ENCODE data around the gene SLC7A10. TPM values are rescaled to one million over a fixed set of nuclear protein-coding genes. Genes with fewer than 3 reads are reported as not detected.
A peak's percentile ranks its signal among the peaks of the same experiment; 100 is the strongest.
"Not testable (repeated sequence)": the region's sequence is repeated elsewhere in the genome, so short reads cannot be mapped to it uniquely, and the experiment has no call there.

Gene SLC7A10
- total and polyA plus RNA-seq, 5 donors from 2014 or later = 0.15 to 0.19 TPM; not detected in 3

DNA sequence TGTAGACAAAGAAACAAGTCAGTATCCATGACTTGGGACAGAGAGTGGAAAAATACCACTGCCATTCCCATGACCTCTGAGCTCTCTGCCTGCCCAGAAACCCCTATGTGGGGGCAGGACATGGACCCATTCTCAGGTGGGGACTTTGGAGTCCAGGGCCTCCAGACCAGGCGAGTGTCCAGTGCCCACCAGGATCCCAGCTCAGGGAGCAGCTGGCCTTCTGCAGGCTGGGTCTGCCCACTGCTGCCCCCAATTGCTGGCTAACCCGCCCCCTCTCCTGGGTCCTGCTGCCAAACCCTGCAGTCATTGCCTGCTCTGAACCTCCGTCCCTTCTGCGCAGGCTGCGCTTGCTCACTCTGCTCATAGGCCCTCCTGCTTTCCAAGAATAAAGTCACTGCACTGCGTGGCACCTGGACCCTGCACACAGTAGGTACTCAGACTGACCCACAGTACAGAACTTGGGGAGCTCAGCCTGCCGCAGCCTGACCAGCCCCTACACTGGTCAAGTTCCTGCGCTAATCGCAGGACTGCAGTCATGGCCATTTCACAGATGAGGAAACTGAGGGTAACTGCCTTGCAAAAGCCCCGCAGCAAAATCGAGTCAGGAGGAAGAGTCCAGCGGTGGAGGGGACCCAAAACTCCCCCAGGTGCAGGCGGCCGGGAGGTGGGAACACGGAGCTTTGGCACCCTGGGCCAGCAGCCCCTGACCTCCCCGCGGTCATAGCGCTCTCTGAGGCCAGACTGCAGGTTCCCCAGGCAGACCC is 774 bp downstream of the SLC7A10 start:
- H3K27ac ChIP-seq (ENCODE audit: insufficient read depth, low read length, poor library complexity, severe bottlenecking) = no peak overlapping the region
- peaks cover 17 to 21% of the 10 kb centered on the region in 2 experiments for H3K9me3 ChIP-seq (ENCODE audit: control insufficient read depth in 2 of 2, low read length in 2 of 2)
- H3K4me3 Mint-ChIP-seq = peak overlapping the region in 3 of 4 donors; percentile 12 to 57 (median 47)
- H3K4me3 ChIP-seq (ENCODE audit: low read depth, low read length) = no peak overlapping the region
- peaks cover 21% of the 10 kb centered on the region for H3K27me3 ChIP-seq (ENCODE audit: control insufficient read depth, insufficient read depth, low read length)
- peaks cover 1 to 21% (median 8%) of the 10 kb centered on the region in 7 donors for H3K9me3 Mint-ChIP-seq
- peaks cover 12% of the 10 kb centered on the region for H3K4me1 ChIP-seq (ENCODE audit: control insufficient read depth, insufficient read depth, low read length, poor library complexity, severe bottlenecking)
- DNase-seq = no peak
- no peak for ATAC-seq (ENCODE audit: low read depth in 2 of 2)
- H3K27ac Mint-ChIP-seq = no peak overlapping the region
- peaks cover 6% of the 10 kb centered on the region for H3K36me3 Mint-ChIP-seq
- peaks cover 2 to 12% (median 7%) of the 10 kb centered on the region in 4 donors for H3K4me1 Mint-ChIP-seq
- peaks cover 79% of the 10 kb centered on the region for H3K27me3 Mint-ChIP-seq
- H3K36me3 ChIP-seq (ENCODE audit: control insufficient read depth, insufficient read depth, low read length) = no peaks in the 10 kb centered on the region

DNA sequence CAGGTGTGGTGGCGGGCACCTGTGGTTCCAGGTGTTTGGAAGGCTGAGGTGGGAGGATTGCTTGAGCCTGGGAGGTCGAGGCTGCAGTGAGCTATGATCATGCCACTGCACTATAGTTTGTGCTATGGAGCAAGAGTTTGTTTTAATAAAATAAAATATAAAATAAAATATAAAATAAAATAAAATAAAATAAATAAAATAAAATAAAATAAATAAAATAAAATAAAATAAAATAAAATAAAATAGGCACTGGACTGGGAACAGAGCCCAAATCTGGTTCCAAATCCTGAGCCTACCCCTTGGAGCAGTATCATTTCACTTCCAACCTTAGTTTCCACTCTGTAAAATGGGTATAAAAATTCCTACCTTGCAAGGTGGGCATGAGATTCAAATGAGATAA is 3.4 kb downstream of the SLC7A10 start:
- not testable (repeated sequence) for H3K27ac ChIP-seq (ENCODE audit: insufficient read depth, low read length, poor library complexity, severe bottlenecking)
- peaks cover 58% of the 10 kb centered on the region for H3K27me3 Mint-ChIP-seq

DNA sequence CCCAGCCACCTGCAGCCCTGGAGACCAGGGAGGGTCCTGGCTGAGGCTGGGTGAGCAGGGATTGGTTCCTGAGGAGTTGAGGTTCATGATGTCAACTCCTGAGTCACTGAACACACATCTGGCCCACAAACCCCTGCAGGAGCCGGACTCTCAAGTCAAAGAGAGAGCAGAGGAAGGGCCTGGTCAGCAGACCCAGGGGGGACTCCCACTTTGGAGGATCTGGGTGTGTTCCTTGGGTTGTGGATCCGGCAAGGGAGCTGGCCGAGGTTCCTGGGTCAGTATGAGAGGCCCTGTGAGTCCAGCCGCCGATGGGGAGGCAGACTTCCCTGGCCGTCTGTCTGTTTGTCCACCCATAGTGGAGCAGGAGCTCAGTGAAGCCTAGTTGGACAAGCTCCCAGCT is 4.0 kb downstream of the SLC7A10 start:
- peaks cover 55% of the 10 kb centered on the region for H3K27me3 Mint-ChIP-seq
- peaks cover 0 to 8% (median 0%) of the 10 kb centered on the region in 7 donors for H3K9me3 Mint-ChIP-seq
- Histone ChIP-seq H3K4me1 (ENCODE audit: control insufficient read depth, insufficient read depth, low read length, poor library complexity, severe bottlenecking) (peaks cover 12% of the 10 kb centered on the region), H3K4me3 (ENCODE audit: low read depth, low read length) (no peak overlapping the region), H3K9me3 (ENCODE audit: control insufficient read depth in 2 of 2, low read length in 2 of 2) (no peaks in the 10 kb centered on the region), H3K27ac (ENCODE audit: insufficient read depth, low read length, poor library complexity, severe bottlenecking) (no peak overlapping the region), H3K36me3 (ENCODE audit: control insufficient read depth, insufficient read depth, low read length) (no peaks in the 10 kb centered on the region), H3K27me3 (ENCODE audit: control insufficient read depth, insufficient read depth, low read length) (no peaks in the 10 kb centered on the region)
- peaks cover 0 to 10% (median 5%) of the 10 kb centered on the region in 4 donors for H3K4me1 Mint-ChIP-seq
- H3K36me3 Mint-ChIP-seq = no peaks in the 10 kb centered on the region
- H3K27ac Mint-ChIP-seq = no peak overlapping the region
- DNase-seq (no peak), ATAC-seq (ENCODE audit: low read depth in 2 of 2) (no peak)
- no peak overlapping the region for H3K4me3 Mint-ChIP-seq

More for the DNA sequence above, 3.4 kb downstream of the SLC7A10 start:
- H3K4me3 Mint-ChIP-seq; ATAC-seq (ENCODE audit: low read depth in 2 of 2); H3K27ac Mint-ChIP-seq; H3K9me3 ChIP-seq (ENCODE audit: control insufficient read depth in 2 of 2, low read length in 2 of 2); H3K36me3 Mint-ChIP-seq; DNase-seq; H3K4me3 ChIP-seq (ENCODE audit: low read depth, low read length); H3K36me3 ChIP-seq (ENCODE audit: control insufficient read depth, insufficient read depth, low read length); H3K27me3 ChIP-seq (ENCODE audit: control insufficient read depth, insufficient read depth, low read length): not testable (repeated sequence)
- peaks cover 12% of the 10 kb centered on the region for H3K4me1 ChIP-seq (ENCODE audit: control insufficient read depth, insufficient read depth, low read length, poor library complexity, severe bottlenecking)
- H3K9me3 Mint-ChIP-seq = peaks cover 0 to 11% (median 0%) of the 10 kb centered on the region in 7 donors
- H3K4me1 Mint-ChIP-seq = peaks cover 0 to 12% (median 5%) of the 10 kb centered on the region in 4 donors

DNA sequence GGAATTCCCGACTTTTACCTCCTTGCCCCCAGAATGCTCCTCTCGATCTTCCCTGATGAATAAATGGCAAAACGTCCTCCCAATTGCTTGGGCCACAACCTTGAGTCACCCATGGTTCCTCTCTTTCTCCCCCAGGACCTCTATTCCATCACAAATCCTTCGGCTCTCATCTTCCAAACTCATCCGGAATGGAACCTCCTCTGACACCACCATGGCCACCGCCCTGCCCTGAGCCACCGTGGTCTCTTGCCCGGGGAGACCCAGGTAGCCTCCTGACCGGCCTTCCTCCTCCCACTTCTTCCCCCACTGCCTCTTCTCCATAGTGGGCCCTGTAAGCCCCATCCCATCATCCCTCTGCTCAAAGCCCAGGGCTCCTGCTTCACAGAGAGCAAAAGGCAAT is 4.9 kb downstream of the SLC7A10 start:
- Histone ChIP-seq H3K4me3 (ENCODE audit: low read depth, low read length) (no peak overlapping the region), H3K36me3 (ENCODE audit: control insufficient read depth, insufficient read depth, low read length) (no peaks in the 10 kb centered on the region), H3K9me3 (ENCODE audit: control insufficient read depth in 2 of 2, low read length in 2 of 2) (no peaks in the 10 kb centered on the region), H3K27ac (ENCODE audit: insufficient read depth, low read length, poor library complexity, severe bottlenecking) (no peak overlapping the region), H3K4me1 (ENCODE audit: control insufficient read depth, insufficient read depth, low read length, poor library complexity, severe bottlenecking) (peaks cover 6% of the 10 kb centered on the region), H3K27me3 (ENCODE audit: control insufficient read depth, insufficient read depth, low read length) (no peaks in the 10 kb centered on the region)
- peaks cover 47% of the 10 kb centered on the region for H3K27me3 Mint-ChIP-seq
- peaks cover 0 to 3% (median 0%) of the 10 kb centered on the region in 4 donors for H3K4me1 Mint-ChIP-seq
- no peak overlapping the region for H3K4me3 Mint-ChIP-seq
- DNase-seq = no peak
- ATAC-seq (ENCODE audit: low read depth in 2 of 2) = no peak
- no peaks in the 10 kb centered on the region for H3K36me3 Mint-ChIP-seq
- H3K9me3 Mint-ChIP-seq = peaks cover 0 to 6% (median 0%) of the 10 kb centered on the region in 7 donors
- peak overlapping the region in 1 of 3 donors; percentile 87 for H3K27ac Mint-ChIP-seq

DNA sequence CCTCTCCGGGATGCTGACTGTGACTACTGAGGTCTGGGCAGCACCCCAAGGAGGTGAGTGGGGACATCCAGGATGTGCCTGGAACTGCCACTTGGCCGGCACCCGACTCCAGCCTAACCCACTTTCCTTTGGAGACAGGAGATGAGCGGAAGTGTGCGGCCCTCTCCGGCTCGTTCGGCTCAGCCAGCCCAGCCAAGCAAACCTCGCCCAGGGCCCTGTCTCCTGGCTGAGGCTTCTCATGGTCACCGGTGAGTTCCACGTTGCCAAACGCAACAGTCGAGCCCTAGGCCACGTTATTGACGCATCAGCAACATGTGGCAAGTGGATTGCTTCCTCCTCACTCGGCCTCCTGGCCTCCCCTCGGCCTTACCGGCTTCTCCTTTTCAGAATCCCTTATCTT is 5.5 kb downstream of the SLC7A10 start:
- Histone ChIP-seq H3K27ac (ENCODE audit: insufficient read depth, low read length, poor library complexity, severe bottlenecking) (no peak overlapping the region), H3K4me3 (ENCODE audit: low read depth, low read length) (no peak overlapping the region), H3K27me3 (ENCODE audit: control insufficient read depth, insufficient read depth, low read length) (no peaks in the 10 kb centered on the region), H3K9me3 (ENCODE audit: control insufficient read depth in 2 of 2, low read length in 2 of 2) (no peaks in the 10 kb centered on the region), H3K36me3 (ENCODE audit: control insufficient read depth, insufficient read depth, low read length) (no peaks in the 10 kb centered on the region), H3K4me1 (ENCODE audit: control insufficient read depth, insufficient read depth, low read length, poor library complexity, severe bottlenecking) (peaks cover 2% of the 10 kb centered on the region)
- H3K36me3 Mint-ChIP-seq = no peaks in the 10 kb centered on the region
- H3K4me1 Mint-ChIP-seq = peaks cover 0 to 2% (median 0%) of the 10 kb centered on the region in 4 donors
- ATAC-seq (ENCODE audit: low read depth in 2 of 2) = no peak
- H3K4me3 Mint-ChIP-seq = no peak overlapping the region
- H3K27me3 Mint-ChIP-seq = peaks cover 45% of the 10 kb centered on the region
- H3K9me3 Mint-ChIP-seq = peaks cover 0 to 6% (median 0%) of the 10 kb centered on the region in 7 donors
- no peak for DNase-seq
- no peak overlapping the region for H3K27ac Mint-ChIP-seq

DNA sequence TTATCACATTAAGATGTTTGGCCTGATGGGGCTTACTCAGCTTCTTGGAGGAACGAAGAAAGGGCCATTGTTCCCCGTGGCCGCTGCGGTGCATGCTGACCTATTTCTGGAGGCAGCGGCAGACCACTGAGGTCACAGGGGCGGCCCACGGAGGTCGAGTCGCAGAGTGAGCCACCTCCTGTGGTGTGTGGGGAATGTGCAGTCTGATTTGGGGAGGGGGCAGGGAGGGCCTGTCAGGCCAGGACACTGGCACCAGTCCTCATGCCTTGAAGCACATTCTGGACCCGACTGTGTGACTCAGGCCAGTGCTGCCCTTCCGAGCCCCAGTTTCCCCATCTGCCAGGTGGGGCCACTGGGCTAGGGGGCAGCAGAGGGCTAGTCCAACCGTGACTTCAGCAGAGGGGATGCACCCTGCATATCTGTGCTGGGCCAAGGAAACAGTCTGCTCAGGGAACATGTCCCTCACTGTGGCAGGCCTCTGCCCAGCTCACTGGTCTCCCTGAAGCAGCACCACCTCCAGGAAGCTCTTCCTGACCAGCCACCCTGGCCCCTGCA is 6.3 kb downstream of the SLC7A10 start:
- Histone ChIP-seq H3K36me3 (ENCODE audit: control insufficient read depth, insufficient read depth, low read length) (no peaks in the 10 kb centered on the region), H3K4me1 (ENCODE audit: control insufficient read depth, insufficient read depth, low read length, poor library complexity, severe bottlenecking) (no peaks in the 10 kb centered on the region), H3K4me3 (ENCODE audit: low read depth, low read length) (no peak overlapping the region), H3K27ac (ENCODE audit: insufficient read depth, low read length, poor library complexity, severe bottlenecking) (no peak overlapping the region), H3K9me3 (ENCODE audit: control insufficient read depth in 2 of 2, low read length in 2 of 2) (no peaks in the 10 kb centered on the region), H3K27me3 (ENCODE audit: control insufficient read depth, insufficient read depth, low read length) (no peaks in the 10 kb centered on the region)
- Mint-ChIP-seq H3K27me3 (peaks cover 37% of the 10 kb centered on the region), H3K27ac (no peak overlapping the region), H3K4me1 (no peaks in the 10 kb centered on the region), H3K36me3 (no peaks in the 10 kb centered on the region), H3K9me3 (peaks cover 0 to 6% (median 0%) of the 10 kb centered on the region in 7 donors), H3K4me3 (no peak overlapping the region)
- DNase-seq (no peak), ATAC-seq (ENCODE audit: low read depth in 2 of 2) (no peak)

DNA sequence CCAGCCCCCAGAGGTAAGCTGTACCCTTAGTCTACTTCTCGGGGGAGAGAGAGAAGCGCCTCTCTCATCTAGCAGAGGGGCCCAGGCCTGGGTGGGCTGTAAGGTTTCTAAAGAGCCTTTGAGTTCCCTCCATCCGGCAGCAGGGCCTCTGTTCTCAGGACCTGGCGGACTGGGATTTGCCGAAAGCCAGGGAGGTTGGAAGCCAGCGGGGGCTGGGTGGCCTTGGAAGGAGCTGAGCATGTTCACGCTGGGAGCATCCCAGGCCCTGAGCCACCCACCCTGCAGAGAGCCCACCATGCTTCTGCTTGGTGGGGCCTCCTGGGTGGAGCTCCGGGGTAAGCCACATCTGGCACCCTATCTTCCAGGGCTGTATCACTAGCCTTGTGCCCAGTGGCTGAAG is 7.8 kb downstream of the SLC7A10 start:
- Mint-ChIP-seq H3K36me3 (no peaks in the 10 kb centered on the region), H3K4me1 (no peaks in the 10 kb centered on the region), H3K27ac (no peak overlapping the region), H3K9me3 (peaks cover 0 to 3% (median 0%) of the 10 kb centered on the region in 7 donors), H3K27me3 (peaks cover 24% of the 10 kb centered on the region), H3K4me3 (no peak overlapping the region)
- Histone ChIP-seq H3K27ac (ENCODE audit: insufficient read depth, low read length, poor library complexity, severe bottlenecking) (no peak overlapping the region), H3K4me1 (ENCODE audit: control insufficient read depth, insufficient read depth, low read length, poor library complexity, severe bottlenecking) (no peaks in the 10 kb centered on the region), H3K9me3 (ENCODE audit: control insufficient read depth in 2 of 2, low read length in 2 of 2) (no peaks in the 10 kb centered on the region), H3K4me3 (ENCODE audit: low read depth, low read length) (no peak overlapping the region), H3K27me3 (ENCODE audit: control insufficient read depth, insufficient read depth, low read length) (no peaks in the 10 kb centered on the region), H3K36me3 (ENCODE audit: control insufficient read depth, insufficient read depth, low read length) (no peaks in the 10 kb centered on the region)
- ATAC-seq (ENCODE audit: low read depth in 2 of 2) = no peak
- DNase-seq = no peak

Measured in CD4-positive, CD25-positive, alpha-beta regulatory T cell (primary cell).